Lower leg skin (tissue), 4 donors: ENCODE results near the gene SBNO2. TPM values are rescaled to one million over a fixed set of nuclear protein-coding genes. Genes with fewer than 3 reads are reported as not detected.

ENCODE experiments used
- DNase-seq, 2 donors: peaks; one replicate each; pipeline ENCODE4 v3.0.0-alpha.2; 2019; ENCODE audit warnings: low spot score in 2 of 2
- H3K4me3 ChIP-seq: fragments of 200-600 bp; sonication (generic); 2 replicates; pipeline ENCODE4 v1.5.1; 2017; ENCODE audit warnings: mild to moderate bottlenecking, low read depth; ENCODE audit not compliant: poor library complexity, severe bottlenecking
- CTCF ChIP-seq, 3 donors: fragments of 450-650 bp; IDR thresholded peaks; one replicate each; pipeline ENCODE4 v1.5.1; 2016; ENCODE audit warnings: antibody characterized with exemption in 3 of 3, mild to moderate bottlenecking in 3 of 3, moderate library complexity in 2 of 3
- POLR2A ChIP-seq, 2 donors: fragments of 450-650 bp; IDR thresholded peaks; one replicate each; pipeline ENCODE4 v1.6.1; 2016 to 2017; ENCODE audit warnings: antibody characterized with exemption in 2 of 2, mild to moderate bottlenecking in 1 of 2, moderate library complexity in 1 of 2
- WGBS, 2 donors: methylation state at CpG; one replicate each; pipeline ENCODE4 v1.1.5; 2018; 5-methylcytosine and 5-hydroxymethylcytosine counted together
- intact Hi-C: fragments of 100-400 bp; cut with DNase I; formaldehyde crosslinking; loops from one replicate; pipeline ENCODE4 v1.15.0; 2023; ENCODE audit warnings: low total_unique reads
- total RNA-seq, 4 donors: library from RNA; depleted of rRNA; stranded (reverse); fragments of >200 nt; gene quantifications; one replicate each; pipeline ENCODE4 v1.1.0, GENCODE V29; 2016

SBNO2 gene
- total RNA-seq, 4 donors from 2014 or later: 54.8 to 68.6 (median 60.3) TPM

GRCh38 chr19:1146858-1147780 lies 26.9 kb downstream of the SBNO2 start:
- H3K4me3 ChIP-seq: no peak overlapping the region
- WGBS, 2 donors: 67 to 76% methylated on average over 29 to 32 of the region's 38 CpGs
- DNase-seq: no peak
- TF ChIP-seq CTCF (IDR thresholded peaks at IDR 0.05): no peak
- no peak for TF ChIP-seq POLR2A (IDR thresholded peaks at IDR 0.05)
- intact Hi-C loops: no loop called here

GRCh38 chr19:1146412-1146699 lies 27.7 kb downstream of the SBNO2 start:
- WGBS, 2 donors: 91 to 93% methylated on average over 7 to 13 of the region's 13 CpGs
- no peak for TF ChIP-seq CTCF (IDR thresholded peaks at IDR 0.05)
- no peak for TF ChIP-seq POLR2A (IDR thresholded peaks at IDR 0.05)
- intact Hi-C loops: no loop called here
- DNase-seq: no peak
- no peak overlapping the region for H3K4me3 ChIP-seq

GRCh38 chr19:1145635-1146411 lies 28.2 kb downstream of the SBNO2 start:
- no peak for DNase-seq
- intact Hi-C loops: no loop called here
- no peak overlapping the region for H3K4me3 ChIP-seq
- 96 to 97% methylated on average over 26 of the region's 26 CpGs for WGBS, 2 donors
- TF ChIP-seq CTCF (IDR thresholded peaks at IDR 0.05) (no peak), POLR2A (IDR thresholded peaks at IDR 0.05) (no peak)

- WGBS, 2 donors: 92 to 97% methylated on average over 1 of the region's 1 CpG
- TF ChIP-seq POLR2A (IDR thresholded peaks at IDR 0.05) (no peak), CTCF (IDR thresholded peaks at IDR 0.05) (no peak)
- no peak overlapping the region for H3K4me3 ChIP-seq
- intact Hi-C loops: no loop called here
- DNase-seq: no peak
Observed at GRCh38 chr19:1144741-1145140, 29.3 kb downstream of the SBNO2 start.

- intact Hi-C loops: no loop called here
Observed at GRCh38 chr19:1143828-1144399, 30.2 kb downstream of the SBNO2 start.

More at GRCh38 chr19:1143828-1144399, 30.2 kb downstream of the SBNO2 start:
- 88 to 93% methylated on average over 23 of the region's 33 CpGs for WGBS, 2 donors
- DNase-seq: no peak
- H3K4me3 ChIP-seq: no peak overlapping the region
- TF ChIP-seq CTCF (IDR thresholded peaks at IDR 0.05) (no peak), POLR2A (IDR thresholded peaks at IDR 0.05) (no peak)
